ENCODE measurements around the gene GALT.

GALT gene

DNA sequence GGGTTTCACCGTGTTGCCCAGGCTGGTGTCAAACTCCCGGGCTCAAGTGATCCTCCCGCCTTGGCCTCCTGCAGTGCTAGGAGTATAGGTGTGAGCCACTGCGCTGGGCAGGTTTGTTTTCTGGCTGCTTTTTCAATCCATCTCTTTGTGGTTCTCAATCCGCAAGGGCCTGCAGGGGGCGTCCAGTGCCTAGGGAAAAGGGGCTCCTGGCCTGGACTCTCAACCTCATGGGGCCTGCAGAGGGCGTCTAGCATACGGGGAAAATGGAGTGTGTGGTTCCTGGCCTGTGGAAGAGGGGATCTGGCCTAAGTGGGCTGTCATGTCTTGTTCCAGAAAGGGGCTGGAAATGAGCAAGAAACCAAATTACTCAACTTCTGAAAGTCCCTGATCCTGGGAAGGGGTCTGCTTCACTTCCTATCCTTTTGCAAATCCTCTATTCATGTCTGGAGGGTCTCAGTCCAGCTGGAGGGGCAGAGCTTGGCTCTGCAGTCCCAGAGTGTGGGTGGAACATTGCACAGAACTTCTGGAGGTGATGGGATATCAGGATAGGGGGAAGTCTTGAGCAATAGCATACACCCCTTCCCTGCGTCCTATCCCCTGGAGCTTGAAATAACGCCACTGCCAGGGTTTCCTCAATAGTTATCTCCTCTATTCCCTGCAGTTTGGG is 28.7 kb downstream of the GALT start:
- Histone ChIP-seq H3K9me3 (ENCODE audit: insufficient read depth, low read length, severe bottlenecking) (no peaks in the 10 kb centered on the region), H3K27ac (ENCODE audit: low read length) (no peak overlapping the region), H3K9ac (ENCODE audit: low read depth, low read length) (no peak overlapping the region), H3K36me3 (ENCODE audit: insufficient read depth, low read length) (no peaks in the 10 kb centered on the region), H3K79me2 (ENCODE audit: insufficient read depth, low read length) (no peaks in the 10 kb centered on the region), H3K4me3 (ENCODE audit: low read depth in 1 of 2, low read length in 2 of 2) (no peak overlapping the region), H3K4me1 (ENCODE audit: insufficient read depth, low read length) (no peaks in the 10 kb centered on the region), H3K27me3 (ENCODE audit: insufficient read depth, low read length, poor library complexity) (peaks cover 3% of the 10 kb centered on the region), H3K4me2 (ENCODE audit: insufficient read depth, low read length) (no peak overlapping the region), H2AFZ (ENCODE audit: low read depth, low read length) (no peak overlapping the region), H4K20me1 (ENCODE audit: insufficient read depth, low read length) (no peaks in the 10 kb centered on the region)
- ATAC-seq (ENCODE audit: insufficient read depth, low read depth) (peak; percentile 93), DNase-seq (peak; percentile 68)
- no peak for TF ChIP-seq EZH2 (IDR thresholded peaks at IDR 0.05; ENCODE audit: borderline replicate concordance, low read depth, low read length, severe bottlenecking)
- TF ChIP-seq, protein P1, sequence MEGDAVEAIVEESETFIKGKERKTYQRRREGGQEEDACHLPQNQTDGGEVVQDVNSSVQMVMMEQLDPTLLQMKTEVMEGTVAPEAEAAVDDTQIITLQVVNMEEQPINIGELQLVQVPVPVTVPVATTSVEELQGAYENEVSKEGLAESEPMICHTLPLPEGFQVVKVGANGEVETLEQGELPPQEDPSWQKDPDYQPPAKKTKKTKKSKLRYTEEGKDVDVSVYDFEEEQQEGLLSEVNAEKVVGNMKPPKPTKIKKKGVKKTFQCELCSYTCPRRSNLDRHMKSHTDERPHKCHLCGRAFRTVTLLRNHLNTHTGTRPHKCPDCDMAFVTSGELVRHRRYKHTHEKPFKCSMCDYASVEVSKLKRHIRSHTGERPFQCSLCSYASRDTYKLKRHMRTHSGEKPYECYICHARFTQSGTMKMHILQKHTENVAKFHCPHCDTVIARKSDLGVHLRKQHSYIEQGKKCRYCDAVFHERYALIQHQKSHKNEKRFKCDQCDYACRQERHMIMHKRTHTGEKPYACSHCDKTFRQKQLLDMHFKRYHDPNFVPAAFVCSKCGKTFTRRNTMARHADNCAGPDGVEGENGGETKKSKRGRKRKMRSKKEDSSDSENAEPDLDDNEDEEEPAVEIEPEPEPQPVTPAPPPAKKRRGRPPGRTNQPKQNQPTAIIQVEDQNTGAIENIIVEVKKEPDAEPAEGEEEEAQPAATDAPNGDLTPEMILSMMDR (IDR thresholded peaks at IDR 0.05; ENCODE audit: borderline replicate concordance, extremely low read depth, low read length, poor library complexity, severe bottlenecking), result peak; percentile 73

DNA sequence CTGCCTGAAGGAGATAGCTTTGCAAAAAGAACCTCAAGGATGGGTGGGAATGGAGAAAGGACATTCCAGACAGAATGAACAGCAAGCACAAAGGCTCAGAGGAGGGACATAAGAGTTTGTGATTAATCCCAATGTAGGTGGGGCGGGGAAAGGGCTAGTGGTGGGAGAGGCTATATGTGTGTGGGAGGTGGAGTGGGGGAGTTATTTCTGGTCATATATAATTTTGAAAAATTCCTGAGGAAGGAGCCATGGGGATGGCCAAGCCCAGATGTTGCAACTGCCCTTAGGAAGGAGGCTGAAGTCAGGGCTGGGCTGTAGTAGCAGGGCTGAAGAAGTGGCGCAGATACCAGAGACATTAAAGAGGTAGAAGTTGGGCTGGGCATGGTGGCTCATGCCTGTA is 29.4 kb downstream of the GALT start:
- no peaks in the 10 kb centered on the region for H3K36me3 ChIP-seq (ENCODE audit: insufficient read depth, low read length)
- H3K27ac ChIP-seq (ENCODE audit: low read length), result no peak overlapping the region
- H3K79me2 ChIP-seq (ENCODE audit: insufficient read depth, low read length), result no peaks in the 10 kb centered on the region
- no peak overlapping the region for H2AFZ ChIP-seq (ENCODE audit: low read depth, low read length)
- no peak for TF ChIP-seq EZH2 (IDR thresholded peaks at IDR 0.05; ENCODE audit: borderline replicate concordance, low read depth, low read length, severe bottlenecking)
- TF ChIP-seq, protein P1 (IDR thresholded peaks at IDR 0.05; ENCODE audit: borderline replicate concordance, extremely low read depth, low read length, poor library complexity, severe bottlenecking), result no peak
- no peak for ATAC-seq (ENCODE audit: insufficient read depth, low read depth)
- no peak for DNase-seq
- H4K20me1 ChIP-seq (ENCODE audit: insufficient read depth, low read length), result no peaks in the 10 kb centered on the region
- H3K27me3 ChIP-seq (ENCODE audit: insufficient read depth, low read length, poor library complexity), result no peaks in the 10 kb centered on the region
- no peak overlapping the region for H3K4me2 ChIP-seq (ENCODE audit: insufficient read depth, low read length)
- H3K4me1 ChIP-seq (ENCODE audit: insufficient read depth, low read length), result no peaks in the 10 kb centered on the region
- no peaks in the 10 kb centered on the region for H3K9me3 ChIP-seq (ENCODE audit: insufficient read depth, low read length, severe bottlenecking)
- no peak overlapping the region for H3K4me3 ChIP-seq (ENCODE audit: low read depth in 1 of 2, low read length in 2 of 2)
- no peak overlapping the region for H3K9ac ChIP-seq (ENCODE audit: low read depth, low read length)

DNA sequence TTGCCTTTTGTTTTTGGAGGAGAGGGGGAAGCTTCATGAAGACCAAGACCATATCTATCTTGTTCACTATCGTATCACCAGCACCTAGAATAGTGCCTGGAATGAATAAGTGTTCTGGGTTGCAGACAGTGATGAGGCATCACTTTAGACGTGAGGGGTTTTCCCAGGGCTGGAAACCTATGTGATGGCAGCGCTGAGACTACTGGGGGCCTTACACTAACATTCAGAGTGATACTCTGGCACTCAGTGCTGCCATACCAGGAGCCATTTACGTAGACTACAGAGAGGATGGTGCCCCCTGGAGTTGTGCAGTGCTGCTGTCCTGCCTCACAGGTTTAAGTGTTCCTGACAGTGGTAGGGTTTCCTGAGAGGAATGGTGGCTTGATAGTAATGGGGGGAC is 37.7 kb downstream of the GALT start:
- no peak for ATAC-seq (ENCODE audit: insufficient read depth, low read depth)

More for the DNA sequence above, 37.7 kb downstream of the GALT start:
- H3K4me3 ChIP-seq (ENCODE audit: low read depth in 1 of 2, low read length in 2 of 2), result no peak overlapping the region
- no peak overlapping the region for H3K9ac ChIP-seq (ENCODE audit: low read depth, low read length)
- no peaks in the 10 kb centered on the region for H3K79me2 ChIP-seq (ENCODE audit: insufficient read depth, low read length)
- H3K4me1 ChIP-seq (ENCODE audit: insufficient read depth, low read length), result no peaks in the 10 kb centered on the region
- no peak for DNase-seq
- H3K27me3 ChIP-seq (ENCODE audit: insufficient read depth, low read length, poor library complexity), result no peaks in the 10 kb centered on the region
- no peaks in the 10 kb centered on the region for H4K20me1 ChIP-seq (ENCODE audit: insufficient read depth, low read length)
- no peak overlapping the region for H3K27ac ChIP-seq (ENCODE audit: low read length)
- no peak overlapping the region for H2AFZ ChIP-seq (ENCODE audit: low read depth, low read length)
- H3K4me2 ChIP-seq (ENCODE audit: insufficient read depth, low read length), result no peak overlapping the region
- TF ChIP-seq EZH2 (IDR thresholded peaks at IDR 0.05; ENCODE audit: borderline replicate concordance, low read depth, low read length, severe bottlenecking), result no peak
- TF ChIP-seq, protein P1 (IDR thresholded peaks at IDR 0.05; ENCODE audit: borderline replicate concordance, extremely low read depth, low read length, poor library complexity, severe bottlenecking), result no peak
- no peaks in the 10 kb centered on the region for H3K9me3 ChIP-seq (ENCODE audit: insufficient read depth, low read length, severe bottlenecking)
- no peaks in the 10 kb centered on the region for H3K36me3 ChIP-seq (ENCODE audit: insufficient read depth, low read length)

Measured in DND-41 (cell line).